Colon (tissue), 2 donors: ENCODE data around the gene CHAF1A.

Experiments
- FAIRE-seq: peaks from 2 replicates; lab custom pipeline; 2012; peaks lifted over from hg19 to GRCh38; lab: Jason Lieb, UNC
- donor health status: control.
- donor health status: control.

The CHAF1A gene

GRCh38 chr19:4441994-4442818 lies 39.8 kb downstream of the CHAF1A start:
- FAIRE-seq, result no peak

- FAIRE-seq, result no peak
These were observed 40.3 kb downstream of the CHAF1A start for GRCh38 chr19:4442819-4443146.

- no peak for FAIRE-seq
These were observed 40.7 kb downstream of the CHAF1A start for GRCh38 chr19:4443188-4443587.

- FAIRE-seq, result no peak
These were observed 41.7 kb downstream of the CHAF1A start for GRCh38 chr19:4443966-4444764.

- no peak for FAIRE-seq
These were observed 42.6 kb downstream of the CHAF1A start for GRCh38 chr19:4444765-4445741.

GRCh38 chr19:4445963-4446703 lies 43.7 kb downstream of the CHAF1A start:
- FAIRE-seq, result no peak

- no peak for FAIRE-seq
These were observed 44.3 kb downstream of the CHAF1A start for GRCh38 chr19:4446704-4447200.

- FAIRE-seq, result no peak
These were observed 45.1 kb downstream of the CHAF1A start for GRCh38 chr19:4447327-4448146.

GRCh38 chr19:4448147-4448985 lies 45.9 kb downstream of the CHAF1A start:
- no peak for FAIRE-seq

GRCh38 chr19:4449022-4449638 lies 46.7 kb downstream of the CHAF1A start:
- FAIRE-seq, result no peak

- no peak for FAIRE-seq
These were observed 47.2 kb downstream of the CHAF1A start for GRCh38 chr19:4449639-4450028.

GRCh38 chr19:4452230-4452990 lies 50.0 kb downstream of the CHAF1A start:
- FAIRE-seq, result no peak

- no peak for FAIRE-seq
These were observed 51.1 kb downstream of the CHAF1A start for GRCh38 chr19:4453232-4454179.

GRCh38 chr19:4454747-4455718 lies 52.6 kb downstream of the CHAF1A start:
- no peak for FAIRE-seq

- no peak for FAIRE-seq
These were observed 53.5 kb downstream of the CHAF1A start for GRCh38 chr19:4455719-4456475.
